Transverse colon (tissue), 4 donors: ENCODE measurements around the gene KLHDC10.

Source experiments
- CTCF ChIP-seq, 5 experiments: fragments of 200-600 bp in 3 of 5; fragments of 450-650 bp in 2 of 5; sonication (generic) in 3 of 5; IDR thresholded peaks; 1 replicate in 2 of 5; 2 replicates in 3 of 5; pipeline ENCODE4 v1.5.1; 2016 to 2017; ENCODE audit warnings: antibody characterized with exemption in 5 of 5, inconsistent platforms in 3 of 5, mild to moderate bottlenecking in 2 of 5, moderate library complexity in 1 of 5
- EP300 ChIP-seq: sonication (generic); formaldehyde crosslinking; IDR thresholded peaks from one replicate; pipeline ENCODE4 v1.6.1; 2017; ENCODE audit warnings: antibody characterized with exemption, low read depth
- POLR2A ChIP-seq: fragments of 450-650 bp; IDR thresholded peaks from one replicate; pipeline ENCODE4 v1.6.1; 2016; ENCODE audit warnings: antibody characterized with exemption, mild to moderate bottlenecking, moderate library complexity
- POLR2AphosphoS5 ChIP-seq, 3 donors: sonication (generic); formaldehyde crosslinking; IDR thresholded peaks; one replicate each; pipeline ENCODE4 v1.6.1; 2016; ENCODE audit warnings: antibody characterized with exemption in 3 of 3

- TF ChIP-seq CTCF (IDR thresholded peaks at IDR 0.05) = no peak
- no peak for TF ChIP-seq EP300
- no peak for TF ChIP-seq POLR2AphosphoS5 (IDR thresholded peaks at IDR 0.05)
- no peak for TF ChIP-seq POLR2A
Observed at GRCh38 chr7:130142654-130143333, 72.5 kb downstream of the KLHDC10 start.
